RPMI7951 (cell line): ENCODE measurements around the gene ADIRF. TPM values are rescaled to one million over a fixed set of nuclear protein-coding genes. Genes with fewer than 3 reads are reported as not detected.
"Not testable (repeated sequence)": the region's sequence is repeated elsewhere in the genome, so short reads cannot be mapped to it uniquely, and the experiment has no call there.

Source experiments
- DNase-seq: peaks from one replicate; pipeline ENCODE4 v3.0.0-alpha.2; 2012; ENCODE audit warnings: low read depth
- total RNA-seq: library from RNA; depleted of rRNA; stranded (reverse); fragments of >200 nt; shearing (Covaris generic); gene quantifications from 2 replicates; pipeline ENCODE4 v1.2.3, GENCODE V29; 2014; rRNA removed

Gene ADIRF
- total RNA-seq, 1 experiment from 2014 or later: 0.84 TPM

DNA sequence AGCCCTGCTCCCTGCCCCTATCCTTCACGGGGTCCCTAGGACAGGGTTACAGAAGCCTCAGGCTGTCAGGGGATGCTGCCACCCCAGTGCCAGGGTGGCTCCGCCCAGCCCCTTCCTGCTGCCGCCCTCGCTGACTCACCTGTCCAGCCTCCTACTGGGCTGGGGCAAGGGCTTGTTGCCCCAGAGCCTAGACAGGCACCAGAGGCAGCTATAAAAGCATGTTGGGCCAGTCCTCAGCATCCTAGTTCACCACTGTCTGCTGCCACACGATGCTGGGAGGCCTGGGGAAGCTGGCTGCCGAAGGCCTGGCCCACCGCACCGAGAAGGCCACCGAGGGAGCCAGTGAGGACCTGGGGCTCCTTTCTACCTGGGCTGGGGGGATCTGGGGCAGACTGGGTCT is 51.8 kb downstream of the ADIRF start, which contains the start of gene FAM25A:
FAM25A (plus strand) TSS at position 239 of the 400 bp plus-strand sequence; CDS start at position 270, 31 bp downstream.
- DNase-seq: not testable (repeated sequence)

Other genes with a start within 250 kb of the ADIRF start
- gene BMPR1A, start 211.9 kb upstream of the ADIRF start, total RNA-seq: 23.5 and 30.3 TPM in 2 replicates
- gene MMRN2, start 10.9 kb upstream of the ADIRF start, total RNA-seq: 0.39 and 0.60 TPM in 2 replicates
- gene SNCG, start 9.9 kb upstream of the ADIRF start, total RNA-seq: 0.59 and 1.6 TPM in 2 replicates
- not detected in 2 replicates for gene FAM25A, start 51.8 kb downstream of the ADIRF start, total RNA-seq
- 175 and 190 TPM in 2 replicates for gene GLUD1, start 126.4 kb downstream of the ADIRF start, total RNA-seq
- gene SHLD2, start 126.7 kb downstream of the ADIRF start, total RNA-seq: 21.9 and 24.9 TPM in 2 replicates